GOT3 (cell line): Measurements from ENCODE around the gene RGS10.
"Not testable (repeated sequence)": the region's sequence is repeated elsewhere in the genome, so short reads cannot be mapped to it uniquely, and the experiment has no call there.

Experiments
- DNase-seq: peaks from one replicate; lab custom pipeline; 2025; ENCODE audit warnings: mixed read lengths; lab: John Stamatoyannopoulos, UW

The RGS10 gene

GRCh38 chr10:119538632-119539358 is 3.7 kb downstream of the RGS10 start:
- DNase-seq = no peak

DNA sequence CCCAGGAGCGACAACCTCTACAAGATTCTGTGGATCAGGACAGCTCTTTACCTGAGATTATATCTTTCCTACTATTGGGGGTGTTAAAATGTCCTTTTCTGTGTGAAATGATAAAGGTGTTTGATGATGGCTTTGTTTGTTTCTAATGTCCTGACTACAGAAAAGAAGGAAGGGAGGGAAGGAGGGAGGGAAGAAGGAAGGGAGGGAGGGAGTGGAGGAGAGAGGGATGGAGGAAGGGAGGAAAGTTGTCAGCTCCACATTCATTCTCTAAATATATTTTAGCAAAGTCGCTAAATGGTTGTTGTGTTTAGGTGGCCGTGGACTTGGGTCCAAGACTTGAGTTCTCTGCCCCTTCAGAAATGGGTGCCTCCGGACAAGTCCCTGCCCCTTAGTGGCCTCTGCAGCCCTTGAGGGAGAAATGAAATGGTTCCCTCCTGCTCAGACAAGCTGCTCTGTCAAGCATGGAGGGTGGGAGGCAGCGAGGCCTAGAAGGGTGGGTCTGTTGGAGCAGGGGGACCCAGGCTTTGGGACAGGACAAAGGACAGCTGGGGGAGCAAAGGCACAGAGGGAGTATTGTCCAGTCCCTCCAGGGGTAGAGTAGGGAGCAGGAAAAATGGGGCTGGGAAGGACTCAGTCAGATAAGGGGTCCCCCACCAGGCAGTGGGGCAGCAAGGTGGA is 4.4 kb downstream of the RGS10 start:
- DNase-seq = no peak

GRCh38 chr10:119536508-119537025 is 6.0 kb downstream of the RGS10 start:
- DNase-seq = no peak

GRCh38 chr10:119535837-119536507 is 6.5 kb downstream of the RGS10 start:
- DNase-seq = no peak

DNA sequence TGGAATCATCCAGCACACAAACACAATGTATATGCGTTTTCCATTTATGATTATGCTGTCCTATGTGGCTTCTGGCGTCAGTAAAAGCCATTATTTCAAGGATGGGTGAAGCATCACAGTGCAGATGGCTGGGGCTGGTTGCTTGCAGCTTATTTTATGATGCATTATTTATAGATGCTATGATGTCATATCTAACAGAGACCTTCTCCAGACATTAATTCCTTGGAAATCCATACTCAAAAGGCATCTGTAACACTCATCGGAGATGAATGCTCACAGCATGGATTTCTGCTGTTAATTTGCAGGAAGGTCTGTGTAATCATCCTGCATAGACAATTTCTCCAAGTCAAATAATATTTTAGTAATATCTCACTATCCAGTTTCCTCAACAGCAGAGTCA is 7.2 kb downstream of the RGS10 start:
- no peak for DNase-seq

GRCh38 chr10:119533473-119533872 is 9.0 kb downstream of the RGS10 start:
- no peak for DNase-seq

DNA sequence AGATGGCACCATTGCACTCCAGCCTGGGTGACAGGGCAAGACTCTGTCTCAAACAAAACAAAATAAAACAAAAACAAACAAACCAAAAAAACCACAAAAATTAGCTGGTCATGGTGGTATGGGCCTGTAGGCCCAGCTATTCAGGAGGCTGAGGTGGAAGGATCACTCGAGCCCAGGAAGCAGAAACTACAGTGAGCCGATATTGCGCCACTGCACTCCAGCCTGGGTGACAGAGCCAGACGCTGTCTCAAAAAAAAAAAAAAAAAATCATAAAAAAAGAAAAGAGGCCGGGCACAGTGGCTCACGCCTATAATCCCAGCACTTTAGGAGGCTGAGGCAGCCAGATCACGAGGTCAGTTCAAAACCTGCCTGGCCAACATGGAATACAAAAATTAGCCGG is 9.7 kb downstream of the RGS10 start:
- not testable (repeated sequence) for DNase-seq

DNA sequence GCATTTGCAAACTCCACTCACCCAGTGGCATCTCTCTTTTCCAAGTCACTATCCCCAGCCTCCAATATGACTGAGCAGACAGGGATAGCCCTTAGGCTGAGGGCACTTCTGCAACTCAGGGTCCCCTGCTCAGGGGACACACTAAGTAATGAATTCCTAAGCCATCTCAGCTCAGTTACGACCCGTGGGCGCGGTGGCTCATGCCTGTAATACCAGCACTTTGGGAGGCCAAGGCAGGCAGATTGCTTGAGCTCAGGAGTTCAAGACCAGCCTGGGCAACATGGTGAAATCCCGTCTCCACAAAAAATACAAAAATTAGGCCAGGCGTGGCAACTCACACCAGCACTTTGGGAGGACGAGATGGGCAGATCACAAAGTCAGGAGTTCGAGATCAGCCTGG is 10.3 kb downstream of the RGS10 start:
- not testable (repeated sequence) for DNase-seq

DNA sequence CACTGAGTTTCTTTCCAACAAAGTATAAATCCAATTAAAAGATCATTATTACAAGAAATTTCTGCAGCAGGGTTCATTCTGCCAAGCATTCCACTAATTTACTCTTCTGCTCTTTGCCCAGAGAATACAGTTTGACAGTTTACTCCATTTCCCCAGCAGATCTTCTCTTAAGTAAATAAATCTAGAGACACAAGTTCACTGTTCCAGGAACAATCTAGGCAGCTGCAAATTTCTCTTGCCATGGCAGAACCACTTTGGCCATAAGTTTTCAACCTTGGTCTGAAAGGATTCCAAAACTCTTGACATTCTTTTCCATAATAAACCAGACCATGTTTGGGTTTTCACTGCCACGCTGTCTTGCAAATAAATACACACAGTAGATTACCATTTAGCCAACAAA is 11.5 kb downstream of the RGS10 start:
- no peak for DNase-seq

GRCh38 chr10:119528663-119529237 is 13.8 kb downstream of the RGS10 start:
- not testable (repeated sequence) for DNase-seq

GRCh38 chr10:119526621-119527592 is 15.6 kb downstream of the RGS10 start:
- no peak for DNase-seq

DNA sequence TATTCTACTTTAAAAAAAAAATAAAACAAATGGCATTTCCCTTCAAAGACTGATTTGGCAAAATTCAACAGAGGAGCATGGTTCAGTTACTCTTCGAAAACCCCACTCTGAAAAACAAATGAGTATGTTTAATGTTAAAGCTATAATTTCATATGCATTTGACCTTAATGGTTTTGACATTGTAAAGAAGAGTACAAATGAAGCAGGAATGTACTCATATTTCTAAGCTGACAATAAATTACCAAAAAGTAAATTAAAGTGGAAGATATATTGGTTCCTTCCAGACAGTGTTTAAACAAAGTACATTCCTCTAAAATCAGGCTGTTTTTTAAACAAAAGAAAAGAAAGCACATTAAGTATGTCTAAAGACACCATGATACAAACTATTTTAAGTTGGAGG is 16.4 kb downstream of the RGS10 start:
- no peak for DNase-seq

- DNase-seq = no peak
These were observed 17.4 kb downstream of the RGS10 start for GRCh38 chr10:119525116-119525515.

GRCh38 chr10:119524720-119525070 is 17.8 kb downstream of the RGS10 start:
- no peak for DNase-seq

GRCh38 chr10:119523895-119524719 is 18.4 kb downstream of the RGS10 start:
- no peak for DNase-seq

DNA sequence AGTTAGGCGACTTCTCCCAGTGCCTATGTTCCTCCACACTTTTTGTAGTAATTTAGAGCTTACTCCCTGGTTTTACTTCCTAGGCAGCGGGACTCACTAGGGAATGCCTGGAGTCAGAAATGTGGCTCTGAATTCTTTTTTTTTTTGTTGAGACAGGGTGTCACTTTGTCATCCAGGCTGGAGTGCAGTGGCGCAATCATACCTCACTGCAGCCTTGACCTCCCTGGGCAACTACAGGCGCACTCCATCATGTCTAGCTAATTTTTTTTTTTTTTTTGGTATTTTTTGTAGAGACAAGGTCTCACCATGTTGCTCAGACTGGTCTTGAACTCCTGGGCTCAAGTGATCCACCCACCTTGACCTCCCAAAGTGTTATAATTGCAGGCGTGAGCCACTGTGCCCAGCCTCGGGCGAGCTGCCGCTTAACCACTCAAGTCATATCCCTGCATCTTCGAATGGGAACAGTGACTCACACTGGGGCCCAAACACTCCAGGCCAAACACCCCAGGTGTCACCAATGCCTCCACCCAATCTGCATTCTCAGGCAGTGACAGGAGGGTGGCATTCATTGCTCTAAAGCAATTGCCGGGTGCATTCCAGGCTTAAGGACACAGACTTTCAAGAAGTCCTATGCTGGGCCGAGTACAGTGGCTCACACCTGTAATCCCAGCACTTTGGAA is 19.6 kb downstream of the RGS10 start:
- DNase-seq = no peak

- no peak for DNase-seq
These were observed 20.9 kb downstream of the RGS10 start for GRCh38 chr10:119521443-119522204.

- DNase-seq = no peak
These were observed 22.2 kb downstream of the RGS10 start for GRCh38 chr10:119520283-119520682.

- DNase-seq = no peak
These were observed 23.6 kb downstream of the RGS10 start for GRCh38 chr10:119518936-119519335.
